Cardiac fibroblast (primary cell): ENCODE measurements around the gene PDCD4.
"Not testable (repeated sequence)": the region's sequence is repeated elsewhere in the genome, so short reads cannot be mapped to it uniquely, and the experiment has no call there.

Experiments
- DNase-seq, 2 donors: peaks; one replicate each; pipeline versions ENCODE4 v3.0.0 to v3.0.0-alpha.2; 2010; ENCODE audit warnings: low read depth in 2 of 2
- H3K4me3 ChIP-seq, 2 donors: replicated peaks in 1 of 2; 1 replicate in 1 of 2; 2 replicates in 1 of 2; pipeline ENCODE4 v1.5.1; 2011; ENCODE audit warnings: low read depth in 2 of 2, low read length in 2 of 2, mild to moderate bottlenecking in 2 of 2, moderate library complexity in 1 of 2
- CTCF ChIP-seq: IDR thresholded peaks from one replicate; pipeline ENCODE4 v1.5.1; 2011; ENCODE audit warnings: low read depth, mild to moderate bottlenecking, low read length, inconsistent platforms

Gene PDCD4

GRCh38 chr10:110864662-110865140 lies 7.0 kb upstream of the PDCD4 start:
- peak; percentile 11 for DNase-seq
- no peak for TF ChIP-seq CTCF
- H3K4me3 ChIP-seq: no peak overlapping the region

- H3K4me3 ChIP-seq: no peak overlapping the region
Observed at GRCh38 chr10:110865186-110865808, 6.4 kb upstream of the PDCD4 start.

GRCh38 chr10:110865809-110866482 lies 5.8 kb upstream of the PDCD4 start:
- DNase-seq: peak in 1 of 2 donors; percentile 19
- no peak for TF ChIP-seq CTCF
- no peak overlapping the region for H3K4me3 ChIP-seq

More at GRCh38 chr10:110865186-110865808, 6.4 kb upstream of the PDCD4 start:
- TF ChIP-seq CTCF: no peak
- DNase-seq: peak; percentile 58 to 61

GRCh38 chr10:110867011-110867806 lies 4.5 kb upstream of the PDCD4 start:
- not testable (repeated sequence) for DNase-seq, H3K4me3 ChIP-seq

GRCh38 chr10:110867807-110868465 lies 3.8 kb upstream of the PDCD4 start:
- no peak for TF ChIP-seq CTCF
- no peak overlapping the region for H3K4me3 ChIP-seq
- DNase-seq: no peak

- no peak for TF ChIP-seq CTCF
- no peak overlapping the region for H3K4me3 ChIP-seq
- no peak for DNase-seq
Observed at GRCh38 chr10:110868981-110869380, 2.7 kb upstream of the PDCD4 start.

- no peak for TF ChIP-seq CTCF
- no peak overlapping the region for H3K4me3 ChIP-seq
- peak; percentile 7 to 22 for DNase-seq
Observed at GRCh38 chr10:110870823-110871297, 868 bp upstream of the PDCD4 start.
